OCI-LY1 (cell line): ENCODE measurements around the gene DNAH9.

Experiments used
- H2AFZ ChIP-seq: fragments of 200-600 bp; sonication (generic), shearing (Covaris generic); 2 replicates; pipeline ENCODE4 v1.6.0; 2014; ENCODE audit warnings: antibody characterized with exemption, mild to moderate bottlenecking, low read length
- H3F3A ChIP-seq: fragments of 200-600 bp; sonication (generic), shearing (Covaris generic); 2 replicates; pipeline ENCODE4 v1.6.0; 2014; ENCODE audit warnings: mild to moderate bottlenecking, antibody characterized with exemption, low read length, moderate library complexity; ENCODE audit not compliant: insufficient read depth
- H3K27ac ChIP-seq: fragments of 200-600 bp; sonication (generic); 2 replicates; pipeline ENCODE4 v1.5.1; 2014; ENCODE audit warnings: low read length, mixed run types, mild to moderate bottlenecking, low read depth; ENCODE audit not compliant: poor library complexity, severe bottlenecking
- H3K27me3 ChIP-seq: fragments of 200-600 bp; sonication (generic); 2 replicates; pipeline ENCODE4 v1.6.0; 2014; ENCODE audit warnings: antibody characterized with exemption, mild to moderate bottlenecking, low read length, moderate library complexity; ENCODE audit not compliant: insufficient read depth
- H3K36me3 ChIP-seq: fragments of 200-600 bp; sonication (generic); 2 replicates; pipeline ENCODE4 v1.6.1; 2014; ENCODE audit warnings: mild to moderate bottlenecking, antibody characterized with exemption, low read length, moderate library complexity, mixed read lengths; ENCODE audit not compliant: insufficient read depth
- H3K4me1 ChIP-seq: fragments of 200-600 bp; sonication (generic); 2 replicates; pipeline ENCODE4 v1.5.1; 2014; ENCODE audit warnings: mild to moderate bottlenecking, low read length, moderate library complexity; ENCODE audit not compliant: insufficient read depth, severe bottlenecking
- H3K4me2 ChIP-seq: fragments of 200-600 bp; sonication (generic), shearing (Covaris generic); 2 replicates; pipeline ENCODE4 v1.6.1; 2014; ENCODE audit warnings: low read length
- H3K4me3 ChIP-seq: fragments of 200-600 bp; sonication (generic); 2 replicates; pipeline ENCODE4 v1.5.1; 2014; ENCODE audit warnings: low read length, low read depth, mild to moderate bottlenecking, mixed read lengths; ENCODE audit not compliant: poor library complexity, severe bottlenecking
- H3K79me2 ChIP-seq: fragments of 200-600 bp; shearing (Covaris generic); 2 replicates; pipeline ENCODE4 v1.6.1; 2016; ENCODE audit warnings: mixed run types, low read length, mixed read lengths; ENCODE audit not compliant: insufficient read depth
- H3K9ac ChIP-seq: fragments of 200-600 bp; sonication (generic), shearing (Covaris generic); 2 replicates; pipeline ENCODE4 v1.6.1; 2014; ENCODE audit warnings: mild to moderate bottlenecking, low read length, mixed read lengths
- H3K9me2 ChIP-seq: fragments of 200-600 bp; sonication (generic), shearing (Covaris generic); 2 replicates; pipeline ENCODE4 v1.6.1; 2014; ENCODE audit warnings: low read depth, mild to moderate bottlenecking, low read length, mixed read lengths
- H3K9me3 ChIP-seq: fragments of 200-600 bp; shearing (Covaris generic); 2 replicates; pipeline ENCODE4 v1.6.1; 2014; ENCODE audit warnings: low read length, mixed read lengths
- H4K20me1 ChIP-seq: fragments of 200-600 bp; sonication (generic), shearing (Covaris generic); 2 replicates; pipeline ENCODE4 v1.6.0; 2016; ENCODE audit warnings: mild to moderate bottlenecking, low read length; ENCODE audit not compliant: insufficient read depth
- CTCF ChIP-seq: fragments of 200-600 bp; sonication (generic), shearing (Covaris generic); IDR thresholded peaks from 2 replicates; pipeline ENCODE4 v1.5.1; 2017; ENCODE audit warnings: mild to moderate bottlenecking, antibody characterized with exemption, low read length, moderate library complexity, mixed read lengths
- EZH2 ChIP-seq: fragments of 200-600 bp; sonication (generic), shearing (Covaris generic); IDR thresholded peaks from 2 replicates; pipeline ENCODE4 v1.8.0; 2017; ENCODE audit warnings: borderline replicate concordance, mixed run types, mild to moderate bottlenecking, antibody characterized with exemption, low read length, moderate library complexity, mixed read lengths

The DNAH9 gene

GRCh38 chr17:11823862-11824261 is 225.6 kb downstream of the DNAH9 start:
- Histone ChIP-seq H3K27me3 (no peaks in the 10 kb centered on the region), H2AFZ (no peak overlapping the region), H3K9me3 (no peaks in the 10 kb centered on the region), H3K4me1 (no peaks in the 10 kb centered on the region), H3K4me2 (no peak overlapping the region), H3K27ac (no peak overlapping the region), H3K36me3 (no peaks in the 10 kb centered on the region), H3K79me2 (no peaks in the 10 kb centered on the region), H3K4me3 (no peak overlapping the region), H3K9ac (no peak overlapping the region), H3F3A (no peaks in the 10 kb centered on the region), H4K20me1 (no peaks in the 10 kb centered on the region), H3K9me2 (no peaks in the 10 kb centered on the region)
- TF ChIP-seq EZH2 (no peak), CTCF (no peak)

GRCh38 chr17:11825572-11826209 is 227.4 kb downstream of the DNAH9 start:
- H3K27me3 ChIP-seq = no peaks in the 10 kb centered on the region
- no peak overlapping the region for H3K4me3 ChIP-seq
- H3K9ac ChIP-seq = no peak overlapping the region
- TF ChIP-seq CTCF = no peak
- TF ChIP-seq EZH2 = no peak
- no peaks in the 10 kb centered on the region for H3F3A ChIP-seq
- H3K4me1 ChIP-seq = no peaks in the 10 kb centered on the region
- no peak overlapping the region for H2AFZ ChIP-seq
- no peaks in the 10 kb centered on the region for H3K79me2 ChIP-seq
- H3K27ac ChIP-seq = no peak overlapping the region
- no peaks in the 10 kb centered on the region for H3K36me3 ChIP-seq
- no peak overlapping the region for H3K4me2 ChIP-seq
- no peaks in the 10 kb centered on the region for H4K20me1 ChIP-seq
- H3K9me3 ChIP-seq = no peaks in the 10 kb centered on the region
- H3K9me2 ChIP-seq = no peaks in the 10 kb centered on the region

- TF ChIP-seq CTCF (no peak), EZH2 (no peak)
- Histone ChIP-seq H3K27me3 (no peaks in the 10 kb centered on the region; the same call in 1 of the 2 replicates), H3F3A (no peaks in the 10 kb centered on the region), H3K9me2 (no peaks in the 10 kb centered on the region), H3K4me2 (no peak overlapping the region), H3K9ac (no peak overlapping the region), H3K4me1 (no peaks in the 10 kb centered on the region), H3K27ac (no peak overlapping the region), H3K4me3 (no peak overlapping the region), H3K9me3 (no peaks in the 10 kb centered on the region), H3K36me3 (no peaks in the 10 kb centered on the region), H3K79me2 (no peaks in the 10 kb centered on the region), H4K20me1 (no peaks in the 10 kb centered on the region), H2AFZ (no peak overlapping the region)
Observed at GRCh38 chr17:11832401-11833137, 234.3 kb downstream of the DNAH9 start.
